IMR-90 (cell line): Measurements from ENCODE around the gene CDKN3. TPM values are rescaled to one million over a fixed set of nuclear protein-coding genes. Genes with fewer than 3 reads are reported as not detected.
"Not testable (repeated sequence)": the region's sequence is repeated elsewhere in the genome, so short reads cannot be mapped to it uniquely, and the experiment has no call there.

Experiments
- ATAC-seq: fragments of 200-7000 bp; cut with Tn5 transposase; 2 replicates; pipeline ENCODE4 v1.9.1; 2020; ENCODE audit warnings: low read depth, mild to moderate bottlenecking, moderate library complexity
- BruUV-seq: library from RNA; stranded (reverse); fragments of 400-500 nt; replicated peaks from 2 replicates; lab custom pipeline; 2021; lab: Mats Ljungman, UMichigan
- CTCF ChIA-PET: fragments of 300-600 bp; formaldehyde crosslinking; extraction: SDS; loops from one replicate; lab custom pipeline; 2021; ENCODE audit warnings: antibody characterized with exemption; lab: Yijun Ruan, JAX
- POLR2A ChIA-PET: fragments of 300-600 bp; sonication (Branson Sonifier 250); formaldehyde crosslinking; loops from one replicate; lab custom pipeline; 2022; ENCODE audit warnings: antibody characterized with exemption; ENCODE audit not compliant: unreplicated experiment; lab: Charles Lee
- DNase-seq: peaks from one replicate; pipeline ENCODE4 v3.0.0; 2013
- H2AFZ ChIP-seq: replicated peaks from 2 replicates; pipeline ENCODE3; 2013; ENCODE audit warnings: low read length, mild to moderate bottlenecking; ENCODE audit not compliant: poor library complexity
- H2AK5ac ChIP-seq: 2 replicates; pipeline ENCODE4 v1.6.1; 2013; ENCODE audit warnings: low read depth, low read length, inconsistent platforms
- H2AK9ac ChIP-seq: replicated peaks from 2 replicates; pipeline ENCODE3; 2013; ENCODE audit warnings: mild to moderate bottlenecking, low read depth, low read length, moderate library complexity; ENCODE audit not compliant: poor library complexity
- H2BK120ac ChIP-seq: 2 replicates; pipeline ENCODE4 v1.6.1; 2013; ENCODE audit warnings: low read depth, low read length, inconsistent platforms
- H2BK15ac ChIP-seq: 3 replicates; pipeline ENCODE4 v1.6.1; 2013; ENCODE audit warnings: low read depth, low read length, inconsistent platforms
- H2BK20ac ChIP-seq: 2 replicates; pipeline ENCODE4 v1.6.1; 2013; ENCODE audit warnings: low read depth, mild to moderate bottlenecking, inconsistent platforms, low read length, moderate library complexity
- H2BK5ac ChIP-seq: 2 replicates; pipeline ENCODE4 v1.6.1; 2013; ENCODE audit warnings: mild to moderate bottlenecking, low read depth, low read length, inconsistent platforms; ENCODE audit not compliant: poor library complexity, severe bottlenecking
- H3K14ac ChIP-seq: replicated peaks from 2 replicates; pipeline ENCODE4 v1.6.1; 2013; ENCODE audit warnings: low read depth, low read length, inconsistent platforms
- H3K18ac ChIP-seq: 2 replicates; pipeline ENCODE4 v1.6.1; 2013; ENCODE audit warnings: low read depth, low read length, control low read depth
- H3K23ac ChIP-seq: 2 replicates; pipeline ENCODE4 v1.6.1; 2013; ENCODE audit warnings: low read depth, low read length, inconsistent platforms
- H3K27ac ChIP-seq: 2 replicates; pipeline ENCODE4 v1.5.1; 2013; ENCODE audit warnings: mild to moderate bottlenecking, control low read depth, low read length; ENCODE audit not compliant: insufficient read depth
- H3K27me3 ChIP-seq: 2 replicates; pipeline ENCODE4 v1.6.1; 2013; ENCODE audit warnings: low read length; ENCODE audit not compliant: control insufficient read depth, insufficient read depth
- H3K36me3 ChIP-seq: 2 replicates; pipeline ENCODE4 v1.6.1; 2013; ENCODE audit warnings: low read length, mixed read lengths; ENCODE audit not compliant: control insufficient read depth, insufficient read depth
- H3K4ac ChIP-seq: 2 replicates; pipeline ENCODE4 v1.6.1; 2013; ENCODE audit warnings: low read depth, low read length, inconsistent platforms
- H3K4me1 ChIP-seq: 2 replicates; pipeline ENCODE4 v1.6.1; 2013; ENCODE audit warnings: low read length, mixed read lengths; ENCODE audit not compliant: control insufficient read depth, insufficient read depth
- H3K4me2 ChIP-seq: 2 replicates; pipeline ENCODE4 v1.6.1; 2013; ENCODE audit warnings: low read depth, mild to moderate bottlenecking, control low read depth, low read length, moderate library complexity
- H3K4me3 ChIP-seq: 2 replicates; pipeline ENCODE4 v1.5.1; 2013; ENCODE audit warnings: low read depth, mild to moderate bottlenecking, control low read depth, low read length, moderate library complexity; ENCODE audit not compliant: insufficient read depth
- H3K56ac ChIP-seq: 2 replicates; pipeline ENCODE4 v1.6.1; 2013; ENCODE audit warnings: low read length, inconsistent platforms; ENCODE audit not compliant: insufficient read depth; ENCODE audit errors: extremely low read depth
- H3K79me1 ChIP-seq, 2 experiments: 2 replicates each; pipeline ENCODE4 v1.6.1; 2013; ENCODE audit warnings: low read length in 2 of 2, inconsistent platforms in 1 of 2, low read depth in 1 of 2
- H3K9ac ChIP-seq: 2 replicates; pipeline ENCODE4 v1.6.1; 2013; ENCODE audit warnings: low read depth, low read length, control low read depth
- H3K9me1 ChIP-seq: 2 replicates; pipeline ENCODE4 v1.6.1; 2013; ENCODE audit warnings: low read length, inconsistent platforms; ENCODE audit not compliant: insufficient read depth
- H3K9me3 ChIP-seq: 2 replicates; pipeline ENCODE4 v1.6.1; 2013; ENCODE audit warnings: low read length; ENCODE audit not compliant: control insufficient read depth, insufficient read depth
- H4K20me1 ChIP-seq: 2 replicates; pipeline ENCODE4 v1.6.1; 2013; ENCODE audit warnings: low read length, inconsistent platforms; ENCODE audit not compliant: insufficient read depth
- H4K5ac ChIP-seq: 2 replicates; pipeline ENCODE4 v1.6.1; 2013; ENCODE audit warnings: mild to moderate bottlenecking, low read depth, low read length, control low read depth
- H4K8ac ChIP-seq, 2 experiments: 2 replicates each; pipeline ENCODE4 v1.6.1; 2013; ENCODE audit warnings: low read depth in 2 of 2, low read length in 2 of 2, control low read depth in 1 of 2, inconsistent platforms in 1 of 2
- H4K91ac ChIP-seq: 2 replicates; pipeline ENCODE4 v1.6.1; 2013; ENCODE audit warnings: low read depth, low read length, inconsistent platforms; ENCODE audit not compliant: insufficient read depth
- BHLHE40 ChIP-seq: fragments of 150-350 bp; IDR thresholded peaks from 2 replicates; pipeline ENCODE4 v1.6.1; 2016; ENCODE audit warnings: mild to moderate bottlenecking, low read depth, low read length
- CEBPB ChIP-seq: IDR thresholded peaks from 2 replicates; pipeline ENCODE4 v1.6.1; 2012; ENCODE audit warnings: low read depth, low read length, improper control_type of control experiment
- ELK1 ChIP-seq: fragments of 150-350 bp; IDR thresholded peaks from 2 replicates; pipeline ENCODE4 v1.6.1; 2016; ENCODE audit warnings: low read depth, mild to moderate bottlenecking, low read length, moderate library complexity, borderline replicate concordance
- FOS ChIP-seq: fragments of 150-350 bp; IDR thresholded peaks from 2 replicates; pipeline ENCODE4 v1.6.1; 2016; ENCODE audit warnings: low read depth, low read length
- MAFK ChIP-seq: IDR thresholded peaks from 2 replicates; pipeline ENCODE4 v1.6.1; 2012; ENCODE audit warnings: low read depth, low read length, improper control_type of control experiment
- MAZ ChIP-seq: IDR thresholded peaks from 2 replicates; pipeline ENCODE4 v1.6.1; 2012; ENCODE audit warnings: low read depth, mild to moderate bottlenecking, low read length, improper control_type of control experiment, moderate library complexity, borderline replicate concordance
- MXI1 ChIP-seq: IDR thresholded peaks from 2 replicates; pipeline ENCODE4 v1.6.1; 2012; ENCODE audit warnings: low read depth, mild to moderate bottlenecking, low read length, moderate library complexity, borderline replicate concordance
- RFX5 ChIP-seq: IDR thresholded peaks from 2 replicates; pipeline ENCODE4 v1.8.0; 2012; ENCODE audit warnings: low read depth, mild to moderate bottlenecking, low read length, moderate library complexity
- WGBS, 2 experiments: methylation state at CpG; one replicate each; pipeline versions ENCODE4 v1.1.5 to v1.1.7; 2013; ENCODE audit warnings: missing lambda C conversion rate in 2 of 2; ENCODE audit not compliant: insufficient read length in 1 of 2; ENCODE audit errors: extremely low coverage in 2 of 2; 5-methylcytosine and 5-hydroxymethylcytosine counted together
- dilution Hi-C: fragments of 300-500 bp; cut with HindIII; formaldehyde crosslinking; loops from one replicate; pipeline ENCODE4 v1.14.3; 2018; ENCODE audit warnings: low sequenced_read_pairs; ENCODE audit not compliant: unreplicated experiment
- in situ Hi-C: fragments of 300-500 bp; cut with MboI; formaldehyde crosslinking; loops from 3 replicates; pipeline ENCODE4 v1.14.3; 2019; ENCODE audit warnings: low sequenced_read_pairs, inconsistent platforms, mixed read lengths
- intact Hi-C: fragments of 100-400 bp; cut with micrococcal nuclease; formaldehyde crosslinking; loops from 2 replicates; pipeline ENCODE4 v1.10.0; 2022
- polyA plus RNA-seq, 3 experiments: library from polyadenylated mRNA; depleted of rRNA; stranded (reverse); fragments of >200 nt; gene quantifications; 2 replicates each; pipeline ENCODE4 v1.2.3, GENCODE V29; 2012; ENCODE audit warnings: low replicate concordance in 1 of 3
- total RNA-seq: library from RNA; depleted of rRNA; stranded (reverse); fragments of >200 nt; gene quantifications from 2 replicates; pipeline ENCODE4 v1.2.3, GENCODE V29; 2012

CDKN3 gene
- total and polyA plus RNA-seq, 2 of the 4 experiments (the other 2 are of a cell fraction): 38.9 to 48.9 TPM

- Histone ChIP-seq H3K79me1 (peaks cover 12 to 56% of the 10 kb centered on the region in 2 experiments), H3K56ac (no peak overlapping the region), H3K9ac (no peak overlapping the region), H2BK5ac (peak overlapping the region; percentile 54), H3K27ac (no peak overlapping the region; the same call in 1 of the 2 replicates), H3K4me3 (no peak overlapping the region; the same call in 1 of the 2 replicates), H3K4me2 (peak overlapping the region; percentile 94), H3K18ac (no peak overlapping the region), H3K14ac (no peak overlapping the region), H3K4ac (no peak overlapping the region), H2AK9ac (no peak overlapping the region), H2AK5ac (no peak overlapping the region), H3K36me3 (peaks cover 9% of the 10 kb centered on the region), H3K9me3 (no peaks in the 10 kb centered on the region), H2AFZ (no peak overlapping the region), H3K27me3 (no peaks in the 10 kb centered on the region), H4K5ac (no peak overlapping the region; the same call in 1 of the 2 replicates), H4K8ac (no peak overlapping the region), H2BK120ac (no peak overlapping the region), H3K9me1 (peaks cover 10% of the 10 kb centered on the region), H2BK15ac (no peak overlapping the region), H4K20me1 (peaks cover 40% of the 10 kb centered on the region), H3K23ac (no peak overlapping the region), H2BK20ac (no peak overlapping the region), H3K4me1 (peaks cover 12% of the 10 kb centered on the region), H4K91ac (no peak overlapping the region)
- DNase-seq (peak; percentile 84), ATAC-seq (peak; percentile 77)
- POLR2A ChIA-PET: no interaction called here
- TF ChIP-seq ELK1 (no peak), BHLHE40 (peak; percentile 33), FOS (peak; percentile 75), MXI1 (no peak), MAZ (no peak), RFX5 (no peak), MAFK (0 out of 2 replicates have a peak, but pooled peaks have one; percentile 8), CEBPB (peak; percentile 35; the same call in 1 of the 2 replicates)
- WGBS, 2 experiments: no CpG with 5 or more reads among the region's 4 CpGs
- intact Hi-C loops (no loop called here), in situ Hi-C loops (no loop called here), dilution Hi-C loops (no loop called here)
- BruUV-seq: no TSS peak
- CTCF ChIA-PET: interaction anchor here (1.3 kb wide), 1 partner anchor 338 kb away, joined by 5 read pairs; no protein-coding TSS in a partner anchor
These were observed 38.7 kb downstream of the CDKN3 start for GRCh38 chr14:54435500-54435981.

- H3K27me3 ChIP-seq, H3K9ac ChIP-seq, in situ Hi-C loops, H3K4me3 ChIP-seq, H2AFZ ChIP-seq, BruUV-seq, ATAC-seq, H4K5ac ChIP-seq, H3K4ac ChIP-seq, H3K14ac ChIP-seq, H2BK120ac ChIP-seq, H3K18ac ChIP-seq, H2AK5ac ChIP-seq, H3K56ac ChIP-seq, H3K27ac ChIP-seq, H3K9me3 ChIP-seq, H3K4me2 ChIP-seq, H3K23ac ChIP-seq, H2BK20ac ChIP-seq, H4K91ac ChIP-seq, POLR2A ChIA-PET, H3K36me3 ChIP-seq, intact Hi-C loops, dilution Hi-C loops, DNase-seq, H2BK15ac ChIP-seq, H2AK9ac ChIP-seq, H4K8ac ChIP-seq, H2BK5ac ChIP-seq: not testable (repeated sequence)
- CTCF ChIA-PET: interaction anchor here (0.6 to 0.7 kb wide), 2 partner anchors 43 to 205 kb away, joined by 3 read pairs; no protein-coding TSS in a partner anchor
- Histone ChIP-seq H3K79me1 (peaks cover 6 to 39% of the 10 kb centered on the region in 2 experiments), H3K9me1 (peaks cover 10% of the 10 kb centered on the region), H3K4me1 (peaks cover 13% of the 10 kb centered on the region), H4K20me1 (peaks cover 31% of the 10 kb centered on the region)
- no CpG with 5 or more reads among the region's 4 CpGs for WGBS, 2 experiments
These were observed 41.1 kb downstream of the CDKN3 start for GRCh38 chr14:54437954-54438353.
